GM13977 (cell line): Measurements from ENCODE around the gene PRAF2.

ENCODE experiments used
- DNase-seq: peaks from one replicate; pipeline ENCODE4 v3.0.0; 2012; ENCODE audit warnings: low spot score
- in situ Hi-C: fragments of 300-500 bp; cut with MboI; formaldehyde crosslinking; loops from one replicate; pipeline ENCODE4 v1.12.0; 2022; ENCODE audit warnings: low sequenced_read_pairs, low pct_unique_long_range_greater_than_20kb, mixed read lengths, inconsistent platforms; ENCODE audit not compliant: unreplicated experiment
- TF ChIP-seq, protein P1 (sequence below): IDR thresholded peaks from 2 replicates; pipeline ENCODE4 v1.5.1; 2012; ENCODE audit warnings: mild to moderate bottlenecking, control low read depth; ENCODE audit not compliant: insufficient read depth; ENCODE audit errors: extremely low read depth, missing control alignments

PRAF2 gene

DNA sequence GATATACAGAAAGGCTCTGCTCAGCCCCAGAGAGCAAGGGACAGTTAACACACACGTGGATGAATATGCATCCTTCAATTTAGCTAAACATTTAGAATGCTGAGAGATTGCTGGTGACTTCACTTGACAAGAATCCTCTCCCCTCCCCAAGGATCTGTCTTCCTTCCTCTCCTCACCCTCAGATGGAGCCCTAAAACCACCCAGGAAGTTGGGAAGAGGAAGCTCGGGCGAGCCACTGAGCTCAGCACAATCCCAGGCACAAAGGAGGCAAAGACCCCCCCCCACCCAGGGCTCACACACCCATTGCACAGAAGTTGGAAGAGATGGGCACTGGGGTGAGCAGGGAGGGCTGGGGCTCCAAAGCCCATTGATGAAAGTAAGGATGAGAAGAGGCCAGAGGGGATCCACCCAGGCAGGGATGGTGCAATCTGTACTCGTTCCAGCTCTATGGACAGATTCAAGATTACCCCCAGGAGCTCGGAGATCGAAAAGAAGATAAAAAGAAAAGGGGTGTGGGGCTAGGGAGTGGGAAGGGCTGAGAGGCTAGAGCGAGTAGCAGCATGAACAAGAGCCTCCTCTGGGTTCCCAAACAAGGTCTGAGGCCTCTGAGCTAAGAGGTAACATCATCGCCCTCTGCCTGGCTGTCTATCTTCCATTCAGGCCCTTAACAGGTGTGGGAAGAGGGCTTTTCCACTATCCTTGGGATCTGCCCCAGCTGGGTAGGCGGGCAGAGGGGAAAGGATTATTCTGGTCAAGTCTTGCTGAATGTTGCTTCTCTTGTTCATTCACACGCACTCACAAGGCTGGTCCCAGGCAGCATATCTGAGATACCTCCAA is 31.8 kb downstream of the PRAF2 start:
- DNase-seq: no peak
- TF ChIP-seq, protein P1, sequence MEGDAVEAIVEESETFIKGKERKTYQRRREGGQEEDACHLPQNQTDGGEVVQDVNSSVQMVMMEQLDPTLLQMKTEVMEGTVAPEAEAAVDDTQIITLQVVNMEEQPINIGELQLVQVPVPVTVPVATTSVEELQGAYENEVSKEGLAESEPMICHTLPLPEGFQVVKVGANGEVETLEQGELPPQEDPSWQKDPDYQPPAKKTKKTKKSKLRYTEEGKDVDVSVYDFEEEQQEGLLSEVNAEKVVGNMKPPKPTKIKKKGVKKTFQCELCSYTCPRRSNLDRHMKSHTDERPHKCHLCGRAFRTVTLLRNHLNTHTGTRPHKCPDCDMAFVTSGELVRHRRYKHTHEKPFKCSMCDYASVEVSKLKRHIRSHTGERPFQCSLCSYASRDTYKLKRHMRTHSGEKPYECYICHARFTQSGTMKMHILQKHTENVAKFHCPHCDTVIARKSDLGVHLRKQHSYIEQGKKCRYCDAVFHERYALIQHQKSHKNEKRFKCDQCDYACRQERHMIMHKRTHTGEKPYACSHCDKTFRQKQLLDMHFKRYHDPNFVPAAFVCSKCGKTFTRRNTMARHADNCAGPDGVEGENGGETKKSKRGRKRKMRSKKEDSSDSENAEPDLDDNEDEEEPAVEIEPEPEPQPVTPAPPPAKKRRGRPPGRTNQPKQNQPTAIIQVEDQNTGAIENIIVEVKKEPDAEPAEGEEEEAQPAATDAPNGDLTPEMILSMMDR: no peak
- in situ Hi-C loops: no loop called here

DNA sequence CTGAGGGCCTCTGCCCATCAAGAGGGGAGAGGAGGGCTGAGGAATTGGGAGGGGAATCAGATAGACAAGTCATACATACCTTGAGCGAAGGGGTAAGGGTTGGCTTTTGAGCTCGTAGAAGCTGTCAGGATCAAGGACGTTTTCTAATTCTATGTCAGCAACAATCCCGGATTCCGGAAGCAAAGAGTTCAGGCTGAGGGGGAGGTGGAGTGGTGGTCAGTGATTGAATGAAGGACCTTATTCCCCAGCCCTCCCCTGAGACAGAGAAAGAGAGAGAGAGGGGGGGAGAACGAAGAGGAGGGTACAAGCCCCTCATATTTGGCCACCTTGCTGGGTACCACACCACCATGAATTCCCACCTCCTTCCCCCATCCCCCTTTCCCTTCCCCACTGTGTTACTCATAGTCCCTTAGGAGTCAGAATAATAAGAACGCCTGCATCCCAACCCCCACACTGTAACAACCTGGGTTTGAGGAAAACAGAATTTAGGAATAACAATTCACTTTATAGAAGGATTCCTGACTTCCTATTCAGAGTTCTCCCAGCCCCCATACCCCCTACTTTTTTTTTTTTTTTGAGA is 33.3 kb downstream of the PRAF2 start:
- TF ChIP-seq, protein P1: no peak
- in situ Hi-C loops: no loop called here
- no peak for DNase-seq

DNA sequence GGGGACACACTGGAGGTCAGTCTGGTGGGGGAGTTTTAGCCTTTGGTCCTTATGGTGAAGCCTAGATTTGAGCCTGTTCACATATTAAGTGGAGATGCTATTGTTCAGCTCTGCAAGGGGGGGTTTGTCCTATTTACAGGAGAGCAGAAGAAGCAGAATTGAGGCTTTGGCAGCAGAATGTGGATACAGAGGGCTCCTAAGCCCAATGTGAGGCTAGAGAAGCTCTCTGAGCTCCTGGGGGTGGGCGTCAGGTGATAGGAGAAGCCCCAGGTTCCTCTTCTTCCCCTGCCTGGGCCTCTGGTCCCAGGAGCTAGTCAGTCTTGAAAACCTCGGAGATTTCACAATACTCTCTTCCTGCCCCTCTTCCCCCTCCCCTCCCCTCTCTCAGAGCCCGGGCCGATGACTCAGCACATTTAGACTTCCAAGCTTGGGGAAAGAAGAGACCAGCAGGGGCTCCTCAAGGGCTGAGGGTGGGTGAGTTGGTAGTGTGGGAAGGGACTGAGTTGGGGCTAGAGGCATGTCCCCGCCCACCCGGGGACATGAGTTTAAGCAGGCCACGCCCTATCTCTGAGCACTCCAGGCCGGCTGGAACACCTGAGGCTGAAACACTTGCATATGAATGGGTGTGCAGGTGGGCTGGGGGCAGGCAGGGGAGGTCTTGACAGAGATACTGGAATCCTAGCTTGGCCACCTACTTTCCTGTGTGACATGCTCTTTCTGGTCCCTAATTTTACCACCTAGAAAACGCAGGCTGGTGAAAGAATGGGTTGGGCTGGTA is 34.0 kb downstream of the PRAF2 start:
- in situ Hi-C loops: no loop called here
- peak; percentile 53 for DNase-seq
- TF ChIP-seq, protein P1: no peak

DNA sequence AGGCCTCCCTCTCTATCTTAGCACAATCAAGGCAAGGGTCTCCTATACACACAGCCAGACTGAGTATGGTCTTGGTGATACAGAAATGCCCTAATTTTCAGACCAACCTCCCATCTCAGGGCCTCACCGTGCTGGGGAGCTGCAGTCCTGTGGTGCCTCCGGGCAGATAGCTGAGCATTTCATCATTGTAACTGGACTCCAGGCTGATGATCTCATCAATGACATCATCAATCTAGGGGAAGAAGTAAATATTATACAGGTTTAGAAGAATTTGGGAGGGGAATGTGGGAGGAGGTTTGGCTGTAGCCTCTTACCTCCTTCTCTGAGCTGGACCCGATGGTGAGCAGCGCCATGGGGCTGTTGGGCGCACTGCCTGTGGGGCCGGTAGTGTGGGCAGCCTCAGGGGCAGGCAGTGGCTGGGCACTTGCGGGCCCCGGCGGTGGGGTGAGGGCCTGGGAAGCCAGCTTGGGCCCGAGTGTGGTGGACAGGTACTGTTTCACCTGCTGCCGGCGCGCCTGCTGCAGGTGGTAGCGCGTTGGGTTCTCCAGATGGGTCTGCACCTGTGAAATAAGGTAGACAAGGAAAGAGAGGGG is 35.8 kb downstream of the PRAF2 start:
- in situ Hi-C loops: no loop called here
- DNase-seq: no peak

DNA sequence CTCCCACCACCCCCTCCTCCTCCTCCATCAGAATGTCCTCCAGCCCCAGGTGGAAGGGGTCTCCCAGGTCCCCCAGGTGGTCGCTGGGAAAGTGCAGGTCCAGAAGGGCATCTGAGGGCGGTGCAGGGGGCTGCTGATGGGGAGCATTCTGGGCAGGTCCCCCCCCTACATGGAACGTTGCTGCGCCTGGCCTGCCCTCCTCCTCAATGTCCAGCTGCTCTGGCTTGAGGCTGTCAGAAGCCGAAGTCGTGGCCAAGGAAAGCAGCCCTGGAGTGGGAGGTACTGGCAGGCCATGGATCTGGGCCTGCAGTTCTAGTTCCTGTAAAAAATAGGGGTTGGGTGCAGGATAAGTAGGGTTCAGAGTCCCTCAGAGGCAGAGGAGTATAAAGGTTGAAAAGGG is 43.5 kb downstream of the PRAF2 start:
- in situ Hi-C loops: no loop called here
- DNase-seq: no peak
- TF ChIP-seq, protein P1: no peak

More for the DNA sequence above, 35.8 kb downstream of the PRAF2 start:
- TF ChIP-seq, protein P1: no peak

DNA sequence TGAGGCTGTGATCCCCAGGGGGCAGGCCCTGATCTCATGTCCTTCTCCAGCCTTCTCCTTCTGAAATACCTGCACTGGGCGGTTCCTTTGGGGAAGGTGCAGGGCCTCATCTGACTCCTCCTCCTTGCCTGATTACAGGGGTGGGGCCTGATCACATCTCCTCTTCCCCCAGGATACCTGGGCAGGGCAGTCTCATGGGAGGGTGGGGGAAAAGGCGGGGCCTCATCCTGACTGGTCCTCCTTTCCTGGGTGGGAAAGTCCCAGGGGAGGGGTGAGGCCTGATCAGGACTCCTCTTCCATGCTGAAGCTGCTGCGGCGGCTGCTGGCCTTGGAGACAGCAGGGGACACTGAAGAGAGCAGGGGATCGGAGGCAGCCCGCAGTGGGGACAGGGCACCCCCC is 43.9 kb downstream of the PRAF2 start:
- TF ChIP-seq, protein P1: no peak
- in situ Hi-C loops: no loop called here
- no peak for DNase-seq
